ENCODE results near the gene SIAH3.
"Not testable (repeated sequence)": the region's sequence is repeated elsewhere in the genome, so short reads cannot be mapped to it uniquely, and the experiment has no call there.

The SIAH3 gene

GRCh38 chr13:45851171-45851921 lies at the start of gene SIAH3:
Gene SIAH3 (minus strand): TSS chr13:45851753. CDS start chr13:45851629, 124 bp downstream.
- DNase-seq, result no peak

- DNase-seq, result no peak
Measured at GRCh38 chr13:45899406-45899805, 47.9 kb upstream of the SIAH3 start.

- DNase-seq, result no peak
Measured at GRCh38 chr13:45897562-45897961, 46.0 kb upstream of the SIAH3 start.

GRCh38 chr13:45896285-45896684 lies 44.7 kb upstream of the SIAH3 start:
- DNase-seq, result no peak

- DNase-seq, result no peak
Measured at GRCh38 chr13:45895881-45896280, 44.3 kb upstream of the SIAH3 start.

- DNase-seq, result no peak
Measured at GRCh38 chr13:45892513-45892912, 41.0 kb upstream of the SIAH3 start.

- no peak for DNase-seq
Measured at GRCh38 chr13:45889590-45890243, 38.2 kb upstream of the SIAH3 start.

GRCh38 chr13:45886466-45886865 lies 34.9 kb upstream of the SIAH3 start:
- DNase-seq, result no peak

GRCh38 chr13:45885194-45885593 lies 33.6 kb upstream of the SIAH3 start:
- DNase-seq, result no peak

- DNase-seq, result no peak
Measured at GRCh38 chr13:45882626-45883025, 31.1 kb upstream of the SIAH3 start.

GRCh38 chr13:45881353-45881752 lies 29.8 kb upstream of the SIAH3 start:
- no peak for DNase-seq

GRCh38 chr13:45880242-45880641 lies 28.7 kb upstream of the SIAH3 start:
- no peak for DNase-seq

GRCh38 chr13:45879666-45880065 lies 28.1 kb upstream of the SIAH3 start:
- DNase-seq, result no peak

GRCh38 chr13:45878966-45879365 lies 27.4 kb upstream of the SIAH3 start:
- no peak for DNase-seq

- no peak for DNase-seq
Measured at GRCh38 chr13:45876781-45877180, 25.2 kb upstream of the SIAH3 start.

- no peak for DNase-seq
Measured at GRCh38 chr13:45875951-45876350, 24.4 kb upstream of the SIAH3 start.

GRCh38 chr13:45873491-45874325 lies 22.2 kb upstream of the SIAH3 start:
- DNase-seq, result no peak

- no peak for DNase-seq
Measured at GRCh38 chr13:45872566-45872965, 21.0 kb upstream of the SIAH3 start.

GRCh38 chr13:45871201-45871600 lies 19.6 kb upstream of the SIAH3 start:
- not testable (repeated sequence) for DNase-seq

GRCh38 chr13:45870232-45870631 lies 18.7 kb upstream of the SIAH3 start:
- DNase-seq, result no peak

GRCh38 chr13:45865414-45865813 lies 13.9 kb upstream of the SIAH3 start:
- no peak for DNase-seq

- no peak for DNase-seq
Measured at GRCh38 chr13:45863709-45864590, 12.4 kb upstream of the SIAH3 start.

GRCh38 chr13:45861322-45861721 lies 9.8 kb upstream of the SIAH3 start:
- DNase-seq, result no peak
